ENCODE results near the gene CTNND2.

DNA sequence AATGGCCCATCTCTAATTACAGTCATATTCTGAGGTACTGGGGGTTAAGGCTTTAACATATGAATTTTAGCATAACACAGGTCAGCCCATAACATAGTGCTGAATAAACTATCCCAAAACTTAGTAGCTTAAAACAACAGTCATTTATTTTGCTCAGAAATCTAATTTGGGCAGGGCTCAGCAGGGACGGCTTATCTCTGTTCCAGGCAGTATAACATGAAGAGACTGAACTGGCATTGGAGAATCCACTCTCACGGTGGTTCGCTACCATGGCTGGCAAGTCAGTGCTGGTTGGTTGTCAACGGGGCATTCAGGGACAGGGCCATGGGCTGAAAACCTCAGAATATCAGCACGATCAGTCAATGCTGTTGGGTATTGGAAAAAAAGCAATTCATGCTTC lies 622.4 kb downstream of the CTNND2 start:
- TF ChIP-seq ZNF274 (IDR thresholded peaks at IDR 0.05; ENCODE audit: low read depth, low read length) (no peak), YY1 (IDR thresholded peaks at IDR 0.05; ENCODE audit: insufficient read depth, insufficient read length) (no peak)
